Endothelial cell of umbilical vein (primary cell): ENCODE measurements around the gene HPS6. TPM values are rescaled to one million over a fixed set of nuclear protein-coding genes. Genes with fewer than 3 reads are reported as not detected.

ENCODE experiments used
- BruUV-seq: library from RNA; stranded (reverse); fragments of 400-500 nt; replicated peaks from 2 replicates; lab custom pipeline; 2021; lab: Mats Ljungman, UMichigan
- CTCF ChIA-PET: fragments of 300-600, 350-600 bp; sonication (Branson Sonifier 250); formaldehyde crosslinking; loops from one replicate; lab custom pipeline; 2021; ENCODE audit warnings: antibody characterized with exemption, inconsistent platforms; lab: Charles Lee
- POLR2A ChIA-PET: fragments of 300-600, 350-600 bp; sonication (Branson Sonifier 250); formaldehyde crosslinking; loops from one replicate; lab custom pipeline; 2021; ENCODE audit warnings: antibody characterized with exemption, inconsistent platforms; lab: Charles Lee
- DNase-seq: peaks from one replicate; pipeline ENCODE4 v3.0.0-alpha.2; 2011; ENCODE audit warnings: low read depth, low spot score
- FAIRE-seq: peaks from 2 replicates; lab custom pipeline; 2011; peaks lifted over from hg19 to GRCh38; lab: Jason Lieb, UNC
- H2AFZ ChIP-seq: 2 replicates; pipeline ENCODE4 v1.6.0; 2012; ENCODE audit warnings: low read depth, low read length, control low read depth, inconsistent platforms
- H3K27ac ChIP-seq: 2 replicates; pipeline ENCODE4 v1.5.1; 2011; ENCODE audit warnings: low read depth, mild to moderate bottlenecking, control low read depth, low read length, moderate library complexity; ENCODE audit not compliant: insufficient read depth
- H3K27me3 ChIP-seq, 2 experiments: 2 replicates each; pipeline versions ENCODE4 v1.6.0 to v1.6.1; 2011; ENCODE audit warnings: low read length in 2 of 2, mixed read lengths in 1 of 2; ENCODE audit not compliant: control insufficient read depth in 2 of 2, insufficient read depth in 2 of 2
- H3K36me3 ChIP-seq, 2 experiments: 2 replicates in 1 of 2; 3 replicates in 1 of 2; pipeline ENCODE4 v1.5.1; 2011; ENCODE audit warnings: low read length in 2 of 2, mild to moderate bottlenecking in 1 of 2, moderate library complexity in 1 of 2; ENCODE audit not compliant: control insufficient read depth in 2 of 2, insufficient read depth in 2 of 2; ENCODE audit errors: extremely low read depth in 1 of 2
- H3K4me1 ChIP-seq: 3 replicates; pipeline ENCODE4 v1.5.1; 2011; ENCODE audit warnings: mild to moderate bottlenecking, low read length; ENCODE audit not compliant: control insufficient read depth, insufficient read depth; ENCODE audit errors: extremely low read depth
- H3K4me2 ChIP-seq: 2 replicates; pipeline ENCODE4 v1.6.1; 2011; ENCODE audit warnings: low read length, control low read depth, mixed read lengths; ENCODE audit not compliant: insufficient read depth
- H3K4me3 ChIP-seq, 3 experiments: fragments of 200-600 bp in 1 of 3; sonication (generic), shearing (Covaris generic) in 1 of 3; replicated peaks in 1 of 3; 2 replicates each; pipeline ENCODE4 v1.5.1; 2011 to 2016; ENCODE audit warnings: control low read depth in 3 of 3, low read length in 3 of 3, mild to moderate bottlenecking in 2 of 3, inconsistent platforms in 1 of 3, low read depth in 1 of 3, moderate library complexity in 1 of 3; ENCODE audit not compliant: insufficient read depth in 1 of 3
- H3K79me2 ChIP-seq: 2 replicates; pipeline ENCODE4 v1.6.0; 2012; ENCODE audit warnings: low read length, inconsistent platforms; ENCODE audit not compliant: control insufficient read depth, insufficient read depth
- H3K9ac ChIP-seq: replicated peaks from 2 replicates; pipeline ENCODE3; 2011; ENCODE audit warnings: low read length, control low read depth; ENCODE audit not compliant: insufficient read depth; ENCODE audit errors: extremely low read depth
- H3K9me1 ChIP-seq: replicated peaks from 3 replicates; pipeline ENCODE4 v1.6.0; 2011; ENCODE audit warnings: mild to moderate bottlenecking, low read length; ENCODE audit not compliant: control insufficient read depth, insufficient read depth; ENCODE audit errors: extremely low read depth
- H3K9me3 ChIP-seq: replicated peaks from 2 replicates; pipeline ENCODE4 v1.5.1; 2012; ENCODE audit warnings: low read length, inconsistent platforms; ENCODE audit not compliant: control insufficient read depth, insufficient read depth
- H4K20me1 ChIP-seq: replicated peaks from 2 replicates; pipeline ENCODE3; 2011; ENCODE audit warnings: mild to moderate bottlenecking, low read length; ENCODE audit not compliant: control insufficient read depth, insufficient read depth; ENCODE audit errors: extremely low read depth
- EZH2 ChIP-seq: IDR thresholded peaks from 2 replicates; pipeline ENCODE4 v1.6.1; 2012; ENCODE audit warnings: borderline replicate concordance, low read depth, mild to moderate bottlenecking, moderate library complexity, low read length, inconsistent platforms; ENCODE audit not compliant: severe bottlenecking
- FOS ChIP-seq: IDR thresholded peaks from 2 replicates; pipeline ENCODE4 v1.6.1; 2011; ENCODE audit warnings: mild to moderate bottlenecking, low read length, moderate library complexity, borderline replicate concordance; ENCODE audit not compliant: insufficient read depth
- GATA2 ChIP-seq: IDR thresholded peaks from 2 replicates; pipeline ENCODE4 v1.7.0; 2011; ENCODE audit warnings: low read depth, mild to moderate bottlenecking, moderate library complexity, mixed read lengths, low read length; ENCODE audit not compliant: insufficient read length, insufficient read depth
- JUN ChIP-seq: IDR thresholded peaks from 2 replicates; pipeline ENCODE4 v1.6.1; 2011; ENCODE audit warnings: borderline replicate concordance, low read depth; ENCODE audit not compliant: insufficient read length, insufficient read depth
- MYC ChIP-seq: IDR thresholded peaks from one replicate; pipeline ENCODE4 v1.6.1; 2011; ENCODE audit warnings: mild to moderate bottlenecking, low read depth, low read length
- POLR2A ChIP-seq: IDR thresholded peaks from 2 replicates; pipeline ENCODE4 v1.6.1; 2012; ENCODE audit warnings: low read depth, mild to moderate bottlenecking, control low read depth, low read length
- POLR2AphosphoS5 ChIP-seq: IDR thresholded peaks from 2 replicates; pipeline ENCODE4 v1.6.1; 2012; ENCODE audit warnings: low read depth, mild to moderate bottlenecking, control low read depth, low read length, moderate library complexity; ENCODE audit not compliant: insufficient read depth
- dilution Hi-C: fragments of 300-500 bp; cut with MboI; formaldehyde crosslinking; loops from one replicate; pipeline ENCODE4 v1.15.0; 2019; ENCODE audit warnings: low sequenced_read_pairs; ENCODE audit not compliant: extremely low pct_ligation_motif_present
- intact Hi-C: fragments of 100-400 bp; cut with micrococcal nuclease; formaldehyde crosslinking; loops from one replicate; pipeline ENCODE4 v1.10.0; 2022
- polyA plus RNA-seq, 4 experiments: library from polyadenylated mRNA; depleted of rRNA in 3 of 4; stranded (reverse) in 3 of 4; unstranded in 1 of 4; fragments of >200 nt; gene quantifications; 2 replicates each; pipeline versions ENCODE4 v1.2.1 to v1.2.3, GENCODE V29; 2011 to 2012; ENCODE audit warnings: missing spikeins in 1 of 4
- total RNA-seq: library from RNA; stranded (reverse); gene quantifications from 2 replicates; pipeline ENCODE4 v1.2.3, GENCODE V29; 2021
- TF ChIP-seq, protein P1 (sequence below): IDR thresholded peaks from 2 replicates; pipeline ENCODE4 v1.6.1; 2011; ENCODE audit not compliant: insufficient read depth, insufficient read length
- TF ChIP-seq, protein P2 (sequence below), 2 donors: IDR thresholded peaks; 1 replicate in 1 of 2; 2 replicates in 1 of 2; pipeline ENCODE4 v1.5.1; 2011; ENCODE audit warnings: low read length in 2 of 2, mild to moderate bottlenecking in 2 of 2, moderate library complexity in 2 of 2, control low read depth in 1 of 2, inconsistent platforms in 1 of 2, low read depth in 1 of 2; ENCODE audit not compliant: insufficient read depth in 1 of 2; ENCODE audit errors: extremely low read depth in 1 of 2

HPS6 gene
- total and polyA plus RNA-seq, 2 donors (not counting 3 experiments of a cell fraction or from before 2014, with no cell fraction given), result 9.3 to 18.5 TPM

DNA sequence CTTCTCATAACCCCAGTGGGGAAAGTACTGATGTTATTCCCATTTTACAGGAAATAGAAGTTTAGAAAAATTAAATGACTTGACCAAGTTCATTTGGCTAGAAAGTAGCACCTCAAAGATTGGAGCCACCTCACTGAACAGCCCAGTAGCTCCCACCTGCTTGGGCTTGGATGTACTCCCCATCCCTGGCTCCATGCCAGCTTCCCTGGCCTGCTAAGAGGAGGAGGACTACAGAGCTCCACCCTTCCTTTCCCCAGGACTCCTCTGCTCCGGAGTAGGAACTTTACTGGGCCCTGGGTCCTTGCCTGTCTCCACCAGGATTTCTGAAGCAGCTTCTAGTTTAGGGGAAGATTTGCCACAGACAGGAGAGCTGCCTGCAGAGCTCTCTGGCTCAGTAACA lies 3.1 kb downstream of the HPS6 start:
- Histone ChIP-seq H3K27me3 (no peaks in the 10 kb centered on the region), H3K4me1 (peaks cover 14% of the 10 kb centered on the region), H3K9me3 (no peaks in the 10 kb centered on the region), H3K4me3 (no peak overlapping the region), H4K20me1 (no peaks in the 10 kb centered on the region), H3K9me1 (no peaks in the 10 kb centered on the region), H3K36me3 (no peaks in the 10 kb centered on the region), H3K79me2 (peaks cover 30% of the 10 kb centered on the region), H3K9ac (no peak overlapping the region), H3K27ac (no peak overlapping the region), H3K4me2 (no peak overlapping the region), H2AFZ (no peak overlapping the region)
- ChIA-PET POLR2A (no interaction called here), CTCF (interaction anchor here (0.8 to 4.4 kb wide), 6 partner anchors 8 to 287 kb away, joined by 3 to 45 read pairs (median 4); partner anchors contain the start of gene PPRC1)
- no peak for TF ChIP-seq GATA2
- TF ChIP-seq, protein P1, sequence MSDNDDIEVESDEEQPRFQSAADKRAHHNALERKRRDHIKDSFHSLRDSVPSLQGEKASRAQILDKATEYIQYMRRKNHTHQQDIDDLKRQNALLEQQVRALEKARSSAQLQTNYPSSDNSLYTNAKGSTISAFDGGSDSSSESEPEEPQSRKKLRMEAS, result no peak
- intact Hi-C loops, result no loop called here
- no TSS peak for BruUV-seq
- DNase-seq (no peak), FAIRE-seq (no peak)
- dilution Hi-C loops, result no loop called here

DNA sequence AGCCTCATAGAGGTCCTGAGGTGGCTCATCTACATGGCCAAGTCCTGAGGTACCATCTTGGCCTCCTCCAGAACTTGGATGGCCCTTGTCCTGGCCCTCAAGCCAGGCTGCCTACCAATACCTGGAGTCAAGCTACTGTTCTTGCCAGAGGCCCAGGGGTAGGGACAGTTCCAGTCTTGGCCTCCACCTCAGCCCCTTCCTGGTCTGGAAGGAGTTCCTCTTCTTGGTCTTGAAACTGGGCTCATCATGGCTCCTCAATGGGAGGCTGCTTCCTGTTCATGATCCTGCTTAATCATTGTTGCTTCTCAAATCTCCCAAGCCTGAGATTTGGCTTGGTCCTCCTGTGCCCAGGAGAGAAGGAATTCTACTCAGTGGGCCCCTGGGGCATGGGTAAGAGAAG lies 3.9 kb downstream of the HPS6 start:
- DNase-seq (no peak), FAIRE-seq (no peak)
- intact Hi-C loops (no loop called here), dilution Hi-C loops (no loop called here)
- ChIA-PET POLR2A (no interaction called here), CTCF (interaction anchor here (0.8 to 4.4 kb wide), 7 partner anchors 9 to 228 kb away, joined by 3 to 45 read pairs (median 4); no protein-coding TSS in a partner anchor)
- H3K4me3 ChIP-seq, result no peak overlapping the region
- peaks cover 14% of the 10 kb centered on the region for H3K4me1 ChIP-seq
- no peak overlapping the region for H3K9ac ChIP-seq
- no peak overlapping the region for H3K4me2 ChIP-seq
- H3K9me3 ChIP-seq, result no peaks in the 10 kb centered on the region
- H3K9me1 ChIP-seq, result no peaks in the 10 kb centered on the region
- H3K27me3 ChIP-seq, result no peaks in the 10 kb centered on the region
- no peak overlapping the region for H3K27ac ChIP-seq
- TF ChIP-seq EZH2 (no peak), JUN (no peak), POLR2A (no peak), POLR2AphosphoS5 (no peak), MYC (no peak), GATA2 (no peak), FOS (no peak)
- TF ChIP-seq, protein P2, sequence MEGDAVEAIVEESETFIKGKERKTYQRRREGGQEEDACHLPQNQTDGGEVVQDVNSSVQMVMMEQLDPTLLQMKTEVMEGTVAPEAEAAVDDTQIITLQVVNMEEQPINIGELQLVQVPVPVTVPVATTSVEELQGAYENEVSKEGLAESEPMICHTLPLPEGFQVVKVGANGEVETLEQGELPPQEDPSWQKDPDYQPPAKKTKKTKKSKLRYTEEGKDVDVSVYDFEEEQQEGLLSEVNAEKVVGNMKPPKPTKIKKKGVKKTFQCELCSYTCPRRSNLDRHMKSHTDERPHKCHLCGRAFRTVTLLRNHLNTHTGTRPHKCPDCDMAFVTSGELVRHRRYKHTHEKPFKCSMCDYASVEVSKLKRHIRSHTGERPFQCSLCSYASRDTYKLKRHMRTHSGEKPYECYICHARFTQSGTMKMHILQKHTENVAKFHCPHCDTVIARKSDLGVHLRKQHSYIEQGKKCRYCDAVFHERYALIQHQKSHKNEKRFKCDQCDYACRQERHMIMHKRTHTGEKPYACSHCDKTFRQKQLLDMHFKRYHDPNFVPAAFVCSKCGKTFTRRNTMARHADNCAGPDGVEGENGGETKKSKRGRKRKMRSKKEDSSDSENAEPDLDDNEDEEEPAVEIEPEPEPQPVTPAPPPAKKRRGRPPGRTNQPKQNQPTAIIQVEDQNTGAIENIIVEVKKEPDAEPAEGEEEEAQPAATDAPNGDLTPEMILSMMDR (IDR thresholded peaks at IDR 0.05; ENCODE audit: extremely low read depth in 1 of 2, insufficient read depth in 1 of 2, low read depth in 1 of 2, low read length in 2 of 2), result no peak
- TF ChIP-seq, protein P1, result no peak
- no peaks in the 10 kb centered on the region for H4K20me1 ChIP-seq
- H3K36me3 ChIP-seq, result no peaks in the 10 kb centered on the region
- peaks cover 30% of the 10 kb centered on the region for H3K79me2 ChIP-seq
- no TSS peak for BruUV-seq
- H2AFZ ChIP-seq, result no peak overlapping the region
